Measurements from ENCODE around the gene MAP4K1. TPM values are rescaled to one million over a fixed set of nuclear protein-coding genes. Genes with fewer than 3 reads are reported as not detected.

Gene MAP4K1
- total and polyA plus RNA-seq, 2 of the 13 experiments (the other 11 are each of a cell fraction or from before 2014, with no cell fraction given): 0.24 to 0.89 TPM

- TF ChIP-seq GLMP (CRISPR knock-in tag; IDR thresholded peaks at IDR 0.05; ENCODE audit: borderline replicate concordance) (no peak), ZNF33B (CRISPR knock-in tag; IDR thresholded peaks at IDR 0.05) (peak; percentile 52; the same call in 1 of the 2 replicates), ZNF607 (CRISPR knock-in tag; IDR thresholded peaks at IDR 0.05; ENCODE audit: borderline replicate concordance) (0 out of 2 replicates have a peak, but pooled peaks have one; percentile 52), MYPOP (CRISPR knock-in tag; IDR thresholded peaks at IDR 0.05) (peak; percentile 33; the same call in 1 of the 2 replicates), ZBTB25 (CRISPR knock-in tag; IDR thresholded peaks at IDR 0.05) (peak; percentile 30; the same call in 1 of the 2 replicates), ZSCAN20 (CRISPR knock-in tag; IDR thresholded peaks at IDR 0.05; ENCODE audit: borderline replicate concordance) (peak; percentile 85), ZNF256 (CRISPR knock-in tag; conservative IDR thresholded peaks at IDR 0.05) (no peak), ZNF556 (CRISPR knock-in tag; IDR thresholded peaks at IDR 0.05; ENCODE audit: borderline replicate concordance) (0 out of 2 replicates have a peak, but pooled peaks have one; percentile 43), HOXA3 (CRISPR knock-in tag; IDR thresholded peaks at IDR 0.05) (peak; percentile 71), ZSCAN21 (CRISPR knock-in tag; IDR thresholded peaks at IDR 0.05; ENCODE audit: borderline replicate concordance) (peak; percentile 19; the same call in 1 of the 2 replicates), ZNF232 (CRISPR knock-in tag; IDR thresholded peaks at IDR 0.05; ENCODE audit: borderline replicate concordance) (peak; percentile 22; the same call in 1 of the 2 replicates), ZNF230 (CRISPR knock-in tag; IDR thresholded peaks at IDR 0.05) (peak; percentile 63; the same call in 1 of the 2 replicates), ASH2L (IDR thresholded peaks at IDR 0.05; ENCODE audit: insufficient read length, low read depth, low read length) (peak; percentile 40), MED13 (CRISPR knock-in tag; IDR thresholded peaks at IDR 0.05) (peak; percentile 46; the same call in 1 of the 2 replicates), HOXA5 (CRISPR knock-in tag; IDR thresholded peaks at IDR 0.05) (peak; percentile 42; the same call in 1 of the 2 replicates), FLYWCH1 (CRISPR knock-in tag; IDR thresholded peaks at IDR 0.05) (no peak), SRSF1 (optimal IDR thresholded peaks at IDR 0.05; ENCODE audit: low read depth, low read length) (peak; percentile 34), ZNF644 (CRISPR knock-in tag; IDR thresholded peaks at IDR 0.05; ENCODE audit: low read depth) (no peak), ZNF343 (CRISPR knock-in tag; IDR thresholded peaks at IDR 0.05) (0 out of 2 replicates have a peak, but pooled peaks have one; percentile 60), SUZ12 (IDR thresholded peaks at IDR 0.05; ENCODE audit: low read depth, low read length) (no peak), ZNF800 (CRISPR knock-in tag; IDR thresholded peaks at IDR 0.05) (0 out of 2 replicates have a peak, but pooled peaks have one; percentile 31)
Measured at GRCh38 chr19:38649305-38650171, 31.8 kb upstream of the MAP4K1 start (continued).

Data from HepG2 (cell line).